Measurements from ENCODE around the gene TRIM17. TPM values are rescaled to one million over a fixed set of nuclear protein-coding genes. Genes with fewer than 3 reads are reported as not detected.

Gene TRIM17
- total RNA-seq, 1 donor from 2014 or later = 2.9 TPM

GRCh38 chr1:228365271-228366061 lies 51.2 kb downstream of the TRIM17 start:
- Mint-ChIP-seq H3K9me3 (no peaks in the 10 kb centered on the region), H3K36me3 (no peaks in the 10 kb centered on the region), H3K4me1 (no peaks in the 10 kb centered on the region), H3K27me3 (ENCODE audit: insufficient read depth, low read depth) (peaks cover under 1% of the 10 kb centered on the region), H3K27ac (no peak overlapping the region), H3K4me3 (no peak overlapping the region)
- H3K4me3 ChIP-seq = no peak overlapping the region
- no peaks in the 10 kb centered on the region for H3F3A ChIP-seq (ENCODE audit: low read depth)
- H3K4me2 ChIP-seq = no peak overlapping the region
- no peak overlapping the region for H2AFZ ChIP-seq (replicated peaks)
- H3K9me3 ChIP-seq (ENCODE audit: low read depth) = no peaks in the 10 kb centered on the region
- no peak overlapping the region for H3K27ac ChIP-seq
- no peak for DNase-seq (ENCODE audit: low spot score)
- no peaks in the 10 kb centered on the region for H3K79me2 ChIP-seq (ENCODE audit: low read depth)
- TF ChIP-seq EZH2phosphoT487 (IDR thresholded peaks at IDR 0.05) (no peak), EZH2 (IDR thresholded peaks at IDR 0.05) (no peak), CTCF (IDR thresholded peaks at IDR 0.05) (no peak)
- no peaks in the 10 kb centered on the region for H3K36me3 ChIP-seq
- H4K20me1 ChIP-seq (ENCODE audit: low read depth) = no peaks in the 10 kb centered on the region
- no peaks in the 10 kb centered on the region for H3K27me3 ChIP-seq
- H3K9ac ChIP-seq = no peak overlapping the region
- no peaks in the 10 kb centered on the region for H3K4me1 ChIP-seq

- no peaks in the 10 kb centered on the region for H3K9me3 Mint-ChIP-seq
- H3K4me1 Mint-ChIP-seq = no peaks in the 10 kb centered on the region
- no peak for DNase-seq (ENCODE audit: low spot score)
- H3K4me2 ChIP-seq = no peak overlapping the region
- H3K4me3 Mint-ChIP-seq = no peak overlapping the region
- no peaks in the 10 kb centered on the region for H3K79me2 ChIP-seq (ENCODE audit: low read depth)
- no peak overlapping the region for H3K9ac ChIP-seq
- no peaks in the 10 kb centered on the region for H3F3A ChIP-seq (ENCODE audit: low read depth)
- no peaks in the 10 kb centered on the region for H3K36me3 Mint-ChIP-seq
- H3K27me3 Mint-ChIP-seq (ENCODE audit: insufficient read depth, low read depth) = peaks cover 2% of the 10 kb centered on the region
- no peaks in the 10 kb centered on the region for H4K20me1 ChIP-seq (ENCODE audit: low read depth)
- no peak overlapping the region for H2AFZ ChIP-seq (replicated peaks)
- H3K4me3 ChIP-seq = no peak overlapping the region
- H3K4me1 ChIP-seq = no peaks in the 10 kb centered on the region
- TF ChIP-seq EZH2 (IDR thresholded peaks at IDR 0.05) = no peak
- no peak for TF ChIP-seq EZH2phosphoT487 (IDR thresholded peaks at IDR 0.05)
- TF ChIP-seq CTCF (IDR thresholded peaks at IDR 0.05) = no peak
- H3K27ac Mint-ChIP-seq = no peak overlapping the region
- no peaks in the 10 kb centered on the region for H3K27me3 ChIP-seq
- no peaks in the 10 kb centered on the region for H3K9me3 ChIP-seq (ENCODE audit: low read depth)
- H3K36me3 ChIP-seq = no peaks in the 10 kb centered on the region
- H3K27ac ChIP-seq = no peak overlapping the region
These were observed 51.9 kb downstream of the TRIM17 start for GRCh38 chr1:228364706-228365213.

GRCh38 chr1:228364068-228364705 lies 52.5 kb downstream of the TRIM17 start:
- H3K36me3 ChIP-seq = no peaks in the 10 kb centered on the region
- Mint-ChIP-seq H3K27me3 (ENCODE audit: insufficient read depth, low read depth) (peaks cover 3% of the 10 kb centered on the region), H3K36me3 (no peaks in the 10 kb centered on the region), H3K4me3 (no peak overlapping the region), H3K9me3 (no peaks in the 10 kb centered on the region), H3K27ac (no peak overlapping the region), H3K4me1 (no peaks in the 10 kb centered on the region)
- no peaks in the 10 kb centered on the region for H3K9me3 ChIP-seq (ENCODE audit: low read depth)
- no peak overlapping the region for H3K9ac ChIP-seq
- no peak overlapping the region for H3K27ac ChIP-seq
- no peaks in the 10 kb centered on the region for H3K79me2 ChIP-seq (ENCODE audit: low read depth)
- DNase-seq (ENCODE audit: low spot score) = no peak
- H3K4me1 ChIP-seq = no peaks in the 10 kb centered on the region
- H2AFZ ChIP-seq (replicated peaks) = no peak overlapping the region
- no peak for TF ChIP-seq EZH2 (IDR thresholded peaks at IDR 0.05)
- no peak for TF ChIP-seq CTCF (IDR thresholded peaks at IDR 0.05)
- no peak for TF ChIP-seq EZH2phosphoT487 (IDR thresholded peaks at IDR 0.05)
- H3K27me3 ChIP-seq = no peaks in the 10 kb centered on the region
- no peaks in the 10 kb centered on the region for H4K20me1 ChIP-seq (ENCODE audit: low read depth)
- no peak overlapping the region for H3K4me2 ChIP-seq
- H3F3A ChIP-seq (ENCODE audit: low read depth) = no peaks in the 10 kb centered on the region
- no peak overlapping the region for H3K4me3 ChIP-seq
